HS-5 (cell line): ENCODE data around the gene GPR87.

Source experiments
- DNase-seq: peaks from one replicate; pipeline ENCODE4 v3.0.0-alpha.2; 2012; ENCODE audit warnings: low read depth

The GPR87 gene

DNA sequence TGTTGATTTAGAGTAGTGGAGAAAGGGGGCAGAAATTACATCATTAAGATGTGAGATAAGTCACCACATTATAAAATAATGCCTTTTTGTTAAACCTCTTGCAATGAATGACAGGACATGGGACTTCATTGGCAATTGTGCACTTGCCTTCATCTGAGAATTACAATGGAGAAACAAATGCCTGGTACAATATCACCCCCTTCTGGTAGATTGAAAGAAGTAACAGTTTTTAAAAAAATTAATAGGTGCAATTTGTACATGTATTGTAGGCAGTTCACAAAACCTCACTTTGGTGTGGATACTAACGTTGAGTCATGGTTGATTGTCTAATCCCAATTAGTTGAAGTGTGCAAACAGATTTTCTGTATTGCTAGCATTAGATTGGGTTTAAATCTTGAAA, 33.7 kb downstream of the GPR87 start:
- peak; percentile 34 for DNase-seq

DNA sequence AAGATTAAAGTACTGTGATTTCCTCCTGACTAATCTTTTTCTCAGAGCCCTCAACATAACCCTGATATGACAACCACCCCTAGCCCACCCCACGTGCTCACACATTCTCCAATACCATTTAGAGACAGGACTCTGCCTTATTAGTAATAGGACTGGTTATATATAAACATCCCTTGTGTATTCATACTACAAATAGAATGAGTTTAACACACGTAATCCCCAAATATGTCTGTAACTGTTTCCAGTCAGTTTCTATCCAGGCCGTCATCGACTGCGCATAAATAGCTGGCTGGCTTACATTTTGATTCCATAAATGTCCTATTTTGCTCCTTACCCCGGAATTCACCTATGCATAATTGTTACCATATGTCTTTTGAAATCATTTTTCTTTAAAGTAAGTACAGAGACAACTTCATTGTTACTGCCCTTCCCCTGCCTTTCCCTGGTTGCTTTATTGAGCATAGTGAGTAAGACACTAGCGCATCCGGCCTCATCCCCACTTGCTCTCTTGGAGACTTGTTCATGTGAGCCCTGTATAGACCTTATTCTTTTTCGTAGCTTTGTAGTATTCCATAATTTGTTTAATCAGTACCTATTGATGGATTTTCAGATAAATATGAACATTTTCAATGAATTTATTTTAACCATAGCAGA, 34.8 kb downstream of the GPR87 start:
- DNase-seq = no peak

DNA sequence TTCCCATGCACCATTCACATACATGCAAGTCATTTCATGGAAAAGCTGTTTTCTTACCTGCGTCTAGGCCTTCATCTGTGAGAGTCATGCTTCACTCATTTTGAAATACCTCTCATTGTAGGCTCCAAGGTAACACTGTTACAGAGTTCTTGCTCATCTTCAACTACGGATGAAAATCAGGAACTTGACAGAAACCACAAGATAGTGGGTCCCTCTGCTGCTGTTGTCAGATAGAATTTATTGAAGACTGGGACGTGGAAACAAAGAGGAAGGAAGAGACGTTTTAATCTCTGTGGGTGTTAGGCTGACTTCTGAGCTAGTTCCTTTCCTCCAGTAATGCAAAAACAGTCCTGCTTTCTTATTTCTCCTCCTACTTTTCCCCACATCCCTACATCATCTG, 38.4 kb downstream of the GPR87 start, which contains the start of gene P2RY14:
P2RY14 (minus strand) TSS at position 313 of the 400 bp plus-strand sequence. CDS start 64,226 bp downstream, outside the sequence.
- no peak for DNase-seq

GRCh38 chr3:151276687-151277042, 40.0 kb downstream of the GPR87 start:
- DNase-seq = no peak

GRCh38 chr3:151276038-151276686, 40.5 kb downstream of the GPR87 start:
- no peak for DNase-seq

DNA sequence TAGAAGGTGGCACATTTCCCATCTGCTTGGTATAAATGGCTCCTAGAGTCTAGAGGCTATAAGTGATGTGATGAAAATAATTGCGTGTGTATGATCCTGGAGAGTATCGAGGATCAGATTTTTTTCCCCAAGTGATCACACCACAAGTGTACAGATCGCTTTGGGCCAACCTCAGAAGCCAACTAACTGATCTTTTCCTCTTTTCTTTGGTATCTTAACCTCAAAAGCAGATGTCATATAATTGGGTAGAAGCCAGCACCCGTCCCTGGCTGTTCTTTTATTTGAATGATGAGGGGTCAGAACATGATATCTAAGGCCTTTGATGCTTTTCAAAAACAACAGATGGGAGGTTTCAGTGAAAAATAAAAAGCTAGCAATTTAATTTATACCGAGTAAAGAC, 41.5 kb downstream of the GPR87 start:
- DNase-seq = no peak

DNA sequence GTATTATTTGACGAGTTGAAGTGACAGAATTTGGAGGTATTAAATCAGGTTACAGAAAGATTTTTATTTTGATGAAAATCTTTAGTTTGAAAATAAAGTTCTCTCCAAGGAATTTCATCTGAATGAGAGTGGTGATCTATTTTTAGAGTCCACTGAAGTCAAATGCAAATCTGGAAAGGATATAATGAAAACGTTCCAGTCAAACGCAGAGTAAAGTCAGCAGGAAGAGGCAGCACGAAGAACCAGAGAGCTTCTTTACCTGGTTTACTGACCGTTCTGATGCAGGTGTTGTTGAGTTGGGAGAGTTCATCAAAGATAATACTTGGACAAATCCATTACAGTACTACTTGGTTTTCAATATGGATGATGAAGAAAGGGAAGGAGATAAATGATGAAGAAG, 47.0 kb downstream of the GPR87 start:
- DNase-seq = no peak

GRCh38 chr3:151268267-151269235, 48.1 kb downstream of the GPR87 start:
- no peak for DNase-seq

DNA sequence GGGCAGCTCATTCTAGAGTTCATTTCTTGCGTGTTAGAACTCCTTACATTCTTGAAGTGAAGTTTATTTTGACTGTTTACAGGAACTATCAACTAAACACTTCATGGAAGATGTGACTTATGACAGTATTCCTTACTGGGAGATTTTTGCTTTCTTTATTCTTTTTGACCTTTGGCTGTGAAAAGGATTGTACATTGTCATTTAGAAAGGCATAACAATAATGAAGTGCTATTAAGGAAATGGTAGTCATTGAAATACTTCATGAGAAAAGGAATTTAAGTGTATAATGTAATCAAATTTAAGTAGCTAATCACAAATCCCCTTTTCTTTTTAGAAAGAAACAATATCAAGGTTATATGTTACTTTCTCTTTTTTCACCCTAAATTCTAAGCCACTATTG, 49.6 kb downstream of the GPR87 start:
- no peak for DNase-seq

GRCh38 chr3:151265866-151266265, 50.8 kb downstream of the GPR87 start:
- no peak for DNase-seq

GRCh38 chr3:151265166-151265565, 51.5 kb downstream of the GPR87 start:
- DNase-seq = no peak

DNA sequence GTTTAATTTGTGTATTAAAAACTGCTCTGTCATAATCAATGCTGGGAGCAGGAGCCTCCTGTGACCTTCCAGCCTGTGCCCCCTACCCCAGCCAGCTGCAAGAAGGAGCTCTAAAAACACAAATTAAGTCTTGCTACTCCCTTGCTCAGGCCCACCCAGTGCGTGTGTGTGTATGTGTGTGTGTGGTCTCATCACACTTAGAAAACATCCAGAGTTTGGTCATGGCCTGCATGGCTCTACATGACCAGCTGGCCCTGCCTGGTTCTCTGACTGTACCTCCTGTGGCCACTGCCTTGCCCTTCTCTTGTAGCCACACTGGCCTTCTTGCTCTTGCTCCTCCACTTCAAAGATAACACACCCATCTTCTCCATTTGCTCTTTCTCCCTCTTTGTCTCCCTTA, 52.0 kb downstream of the GPR87 start:
- DNase-seq = no peak

GRCh38 chr3:151262871-151263525, 53.6 kb downstream of the GPR87 start:
- peak; percentile 16 for DNase-seq

- no peak for DNase-seq
These were observed 57.0 kb downstream of the GPR87 start for GRCh38 chr3:151259664-151260063.

DNA sequence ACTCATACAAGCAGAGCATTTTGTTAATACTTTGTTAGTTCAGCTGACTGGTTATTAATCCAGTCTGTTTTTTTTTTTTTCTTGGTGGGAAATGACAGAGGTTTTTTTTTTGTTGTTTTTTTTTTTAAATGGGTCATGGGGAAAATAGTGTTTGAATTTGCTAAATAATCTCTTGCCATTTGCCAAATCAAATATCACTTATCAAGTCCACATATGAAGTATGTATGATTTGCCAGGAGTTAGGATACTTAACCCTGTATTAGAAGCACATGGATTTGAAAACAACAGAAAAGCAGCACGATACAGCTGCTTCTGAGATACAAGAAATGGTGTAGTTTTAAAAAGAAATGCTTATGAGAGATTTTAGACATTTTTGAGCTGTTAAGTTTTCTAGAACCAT, 59.9 kb downstream of the GPR87 start:
- DNase-seq = no peak

DNA sequence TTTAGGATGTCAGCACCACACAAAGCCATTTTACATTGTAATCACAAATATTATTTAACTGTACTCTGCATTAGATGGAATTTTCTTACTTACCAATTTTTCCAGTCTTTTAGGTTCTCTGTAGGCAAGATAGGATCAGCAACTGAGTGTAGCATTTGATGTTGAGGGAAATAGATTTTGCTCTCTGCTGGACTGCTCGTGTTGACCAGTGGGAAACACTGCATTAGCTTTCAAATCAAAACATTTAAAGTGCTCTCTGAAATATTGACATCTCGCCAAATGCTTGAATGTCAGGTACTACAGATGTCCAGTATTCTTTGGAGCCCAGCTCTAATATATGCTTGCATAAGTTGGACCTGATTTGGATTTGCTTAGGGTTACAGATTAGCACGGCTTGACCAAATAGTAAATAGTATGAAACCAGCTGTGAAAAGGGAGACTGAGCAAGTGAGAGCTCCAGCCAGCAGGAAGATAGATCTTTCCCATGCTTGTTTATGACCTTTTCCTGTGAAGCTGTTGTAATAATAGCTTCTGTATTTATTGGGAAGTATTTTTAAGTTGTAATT, 67.8 kb downstream of the GPR87 start:
- DNase-seq = no peak
